Measurements from ENCODE around the gene LZTR1. TPM values are rescaled to one million over a fixed set of nuclear protein-coding genes. Genes with fewer than 3 reads are reported as not detected.
"Not testable (repeated sequence)": the region's sequence is repeated elsewhere in the genome, so short reads cannot be mapped to it uniquely, and the experiment has no call there.

The LZTR1 gene
- total RNA-seq = 10 to 100 TPM; 37.6 to 59.0 (median 46.2) TPM

DNA sequence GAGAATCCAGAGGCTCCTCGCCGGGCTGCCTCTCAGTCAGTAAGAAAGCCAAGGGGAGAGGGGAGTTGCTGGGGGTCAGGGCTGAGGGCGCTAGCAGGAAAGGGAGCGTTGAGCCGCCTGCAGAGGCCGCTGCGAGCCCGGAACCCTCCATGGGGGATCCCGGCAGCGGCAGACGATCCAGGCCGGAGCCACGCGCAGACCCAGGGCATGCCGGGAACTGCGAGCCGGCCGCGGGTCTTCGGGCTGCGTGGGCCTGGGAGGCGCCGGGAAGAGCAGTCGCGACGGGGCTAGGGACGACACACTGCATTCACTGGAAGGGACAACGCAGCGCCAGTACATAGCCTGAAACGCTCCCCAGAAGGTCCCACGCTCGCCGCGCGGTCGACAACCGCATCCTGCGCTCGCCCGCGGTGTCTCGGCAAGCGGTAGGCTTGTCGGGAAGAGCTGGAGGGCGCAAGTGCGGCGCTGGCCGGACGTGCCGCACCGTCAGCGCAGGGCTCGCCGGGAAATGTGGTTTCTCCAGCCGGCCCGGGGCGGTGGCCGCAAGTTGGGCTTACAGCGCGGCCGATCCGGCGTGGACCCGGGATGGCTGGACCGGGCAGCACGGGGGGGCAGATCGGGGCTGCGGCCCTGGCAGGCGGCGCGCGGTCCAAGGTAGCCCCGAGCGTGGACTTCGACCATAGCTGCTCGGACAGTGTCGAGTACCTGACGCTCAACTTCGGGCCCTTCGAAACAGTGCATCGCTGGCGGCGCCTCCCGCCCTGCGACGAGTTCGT is at the start of gene LZTR1:
TSS of gene LZTR1 (plus strand) at position 511 of the 776 bp plus-strand sequence. CDS start at position 586, 75 bp downstream.
- Histone ChIP-seq H3K4me3 (peak within 1 kb of the TSS; percentile 85 to 92 (median 86)), H3K9me3 (no peaks in the 10 kb centered on the region), H3K36me3 (no peaks in the 10 kb centered on the region), H3K4me1 (peaks cover 4 to 21% of the 10 kb centered on the region in 2 donors), H3K27me3 (no peaks in the 10 kb centered on the region), H3K27ac (peak within 1 kb of the TSS; percentile 92)
- peak; percentile 60 to 76 for DNase-seq (ENCODE audit: low spot score in 2 of 2)
- intact Hi-C loops (cut with DNase I; ENCODE audit: low total_unique reads) = no loop called here
- TF ChIP-seq, protein P1, sequence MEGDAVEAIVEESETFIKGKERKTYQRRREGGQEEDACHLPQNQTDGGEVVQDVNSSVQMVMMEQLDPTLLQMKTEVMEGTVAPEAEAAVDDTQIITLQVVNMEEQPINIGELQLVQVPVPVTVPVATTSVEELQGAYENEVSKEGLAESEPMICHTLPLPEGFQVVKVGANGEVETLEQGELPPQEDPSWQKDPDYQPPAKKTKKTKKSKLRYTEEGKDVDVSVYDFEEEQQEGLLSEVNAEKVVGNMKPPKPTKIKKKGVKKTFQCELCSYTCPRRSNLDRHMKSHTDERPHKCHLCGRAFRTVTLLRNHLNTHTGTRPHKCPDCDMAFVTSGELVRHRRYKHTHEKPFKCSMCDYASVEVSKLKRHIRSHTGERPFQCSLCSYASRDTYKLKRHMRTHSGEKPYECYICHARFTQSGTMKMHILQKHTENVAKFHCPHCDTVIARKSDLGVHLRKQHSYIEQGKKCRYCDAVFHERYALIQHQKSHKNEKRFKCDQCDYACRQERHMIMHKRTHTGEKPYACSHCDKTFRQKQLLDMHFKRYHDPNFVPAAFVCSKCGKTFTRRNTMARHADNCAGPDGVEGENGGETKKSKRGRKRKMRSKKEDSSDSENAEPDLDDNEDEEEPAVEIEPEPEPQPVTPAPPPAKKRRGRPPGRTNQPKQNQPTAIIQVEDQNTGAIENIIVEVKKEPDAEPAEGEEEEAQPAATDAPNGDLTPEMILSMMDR (IDR thresholded peaks at IDR 0.05) = peak in 2 of 3 donors; percentile 24 to 35
- TF ChIP-seq POLR2A (IDR thresholded peaks at IDR 0.05) (peak; percentile 85), POLR2AphosphoS5 (IDR thresholded peaks at IDR 0.05) (peak; percentile 92 to 97 (median 97))

DNA sequence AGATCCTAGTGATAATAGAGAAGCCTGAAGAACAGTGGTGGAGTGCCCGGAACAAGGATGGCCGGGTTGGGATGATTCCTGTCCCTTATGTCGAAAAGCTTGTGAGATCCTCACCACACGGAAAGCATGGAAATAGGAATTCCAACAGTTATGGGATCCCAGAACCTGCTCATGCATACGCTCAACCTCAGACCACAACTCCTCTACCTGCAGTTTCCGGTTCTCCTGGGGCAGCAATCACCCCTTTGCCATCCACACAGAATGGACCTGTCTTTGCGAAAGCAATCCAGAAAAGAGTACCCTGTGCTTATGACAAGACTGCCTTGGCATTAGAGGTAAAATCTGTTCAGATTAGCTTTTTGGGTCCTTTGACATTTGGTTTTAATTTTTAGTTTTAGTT is 48.2 kb upstream of the LZTR1 start:
- intact Hi-C loops (cut with DNase I; ENCODE audit: low total_unique reads) = no loop called here
- Histone ChIP-seq H3K36me3 (no peaks in the 10 kb centered on the region), H3K4me1 (no peaks in the 10 kb centered on the region), H3K4me3 (no peak overlapping the region), H3K27ac (no peak overlapping the region), H3K9me3 (no peaks in the 10 kb centered on the region), H3K27me3 (no peaks in the 10 kb centered on the region)
- TF ChIP-seq POLR2A (IDR thresholded peaks at IDR 0.05) (no peak), POLR2AphosphoS5 (IDR thresholded peaks at IDR 0.05) (no peak)
- TF ChIP-seq, protein P1 (IDR thresholded peaks at IDR 0.05) = no peak
- DNase-seq (ENCODE audit: low spot score in 2 of 2) = no peak

GRCh38 chr22:20935049-20935448 is 47.0 kb upstream of the LZTR1 start:
- H3K27me3 ChIP-seq; H3K4me1 ChIP-seq; intact Hi-C loops (cut with DNase I; ENCODE audit: low total_unique reads); DNase-seq (ENCODE audit: low spot score in 2 of 2); H3K36me3 ChIP-seq; H3K9me3 ChIP-seq; H3K4me3 ChIP-seq; H3K27ac ChIP-seq: not testable (repeated sequence)

DNA sequence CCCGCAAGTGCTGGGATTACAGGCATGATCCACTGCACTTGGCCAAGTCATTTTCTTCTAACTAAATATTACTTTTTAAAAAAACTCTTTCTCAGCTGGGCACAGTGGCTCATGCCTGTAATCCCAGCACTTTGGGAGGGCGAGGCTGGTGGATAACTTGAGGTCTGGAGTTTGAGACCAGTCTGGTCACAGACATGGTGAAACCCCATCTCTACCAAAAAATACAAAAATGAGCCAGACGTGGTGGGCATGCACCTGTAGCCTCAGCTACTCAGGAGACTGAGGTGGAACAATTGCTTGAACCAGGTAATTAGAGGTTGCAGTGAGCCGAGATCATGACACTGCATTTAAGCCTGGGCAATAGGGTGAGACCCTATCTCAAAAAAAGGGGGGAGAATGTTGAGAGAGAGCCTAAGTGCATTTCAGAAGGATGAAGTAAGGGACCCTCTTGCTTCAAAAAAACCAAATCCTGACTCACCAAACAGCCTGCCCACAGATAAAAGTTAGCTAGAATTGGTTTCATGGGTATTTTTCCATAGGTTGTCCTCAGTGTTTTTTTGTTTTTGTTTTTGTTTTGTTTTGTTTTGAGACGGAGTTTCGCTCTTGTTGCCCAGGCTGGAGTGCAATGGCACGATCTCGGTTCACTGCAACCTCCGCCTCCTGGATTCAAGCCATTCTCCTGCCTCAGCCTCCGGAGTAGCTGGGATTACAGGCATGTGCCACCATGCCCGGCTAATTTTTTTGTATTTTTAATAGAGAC is 46.1 kb upstream of the LZTR1 start:
- H3K4me3 ChIP-seq; H3K9me3 ChIP-seq; H3K27me3 ChIP-seq; intact Hi-C loops (cut with DNase I; ENCODE audit: low total_unique reads); H3K4me1 ChIP-seq; DNase-seq (ENCODE audit: low spot score in 2 of 2); H3K36me3 ChIP-seq: not testable (repeated sequence)
- H3K27ac ChIP-seq = peak overlapping the region in 1 of 2 donors; percentile 49

- no peak for DNase-seq (ENCODE audit: low spot score in 2 of 2)
- intact Hi-C loops (cut with DNase I; ENCODE audit: low total_unique reads) = no loop called here
- H3K36me3 ChIP-seq = no peaks in the 10 kb centered on the region
- peak overlapping the region in 1 of 3 donors; percentile 4 for H3K4me3 ChIP-seq
- H3K4me1 ChIP-seq = peaks cover 0 to 3% of the 10 kb centered on the region in 2 donors
- H3K27me3 ChIP-seq = no peaks in the 10 kb centered on the region
- TF ChIP-seq, protein P1 (IDR thresholded peaks at IDR 0.05) = no peak
- TF ChIP-seq POLR2AphosphoS5 (IDR thresholded peaks at IDR 0.05) = no peak
- TF ChIP-seq POLR2A (IDR thresholded peaks at IDR 0.05) = no peak
- H3K27ac ChIP-seq = peak overlapping the region; percentile 49 to 68
- no peaks in the 10 kb centered on the region for H3K9me3 ChIP-seq
Observed at GRCh38 chr22:20937031-20937793, 44.9 kb upstream of the LZTR1 start.
